ENCODE results near the gene ADAMTS17.

The ADAMTS17 gene

DNA sequence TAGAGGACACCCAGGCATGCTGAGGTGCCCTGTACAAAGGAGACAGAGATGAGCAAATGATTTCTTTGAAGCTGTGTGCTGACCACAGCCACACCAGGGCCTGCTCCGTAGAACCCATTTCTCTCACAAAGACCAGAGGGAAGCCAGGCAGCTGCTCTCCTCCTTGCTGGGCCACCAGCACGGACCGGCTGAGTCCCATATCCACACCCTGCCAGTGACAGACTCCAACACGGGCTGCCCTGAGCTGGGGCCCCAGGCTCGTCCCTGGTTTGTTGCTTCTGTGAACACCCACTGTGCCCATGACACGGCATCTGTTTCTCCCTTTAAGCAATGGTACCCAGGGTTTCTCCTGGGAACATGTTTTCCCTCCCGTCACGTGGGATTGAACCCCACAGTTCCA is 284.5 kb downstream of the ADAMTS17 start:
- TF ChIP-seq, protein P1, sequence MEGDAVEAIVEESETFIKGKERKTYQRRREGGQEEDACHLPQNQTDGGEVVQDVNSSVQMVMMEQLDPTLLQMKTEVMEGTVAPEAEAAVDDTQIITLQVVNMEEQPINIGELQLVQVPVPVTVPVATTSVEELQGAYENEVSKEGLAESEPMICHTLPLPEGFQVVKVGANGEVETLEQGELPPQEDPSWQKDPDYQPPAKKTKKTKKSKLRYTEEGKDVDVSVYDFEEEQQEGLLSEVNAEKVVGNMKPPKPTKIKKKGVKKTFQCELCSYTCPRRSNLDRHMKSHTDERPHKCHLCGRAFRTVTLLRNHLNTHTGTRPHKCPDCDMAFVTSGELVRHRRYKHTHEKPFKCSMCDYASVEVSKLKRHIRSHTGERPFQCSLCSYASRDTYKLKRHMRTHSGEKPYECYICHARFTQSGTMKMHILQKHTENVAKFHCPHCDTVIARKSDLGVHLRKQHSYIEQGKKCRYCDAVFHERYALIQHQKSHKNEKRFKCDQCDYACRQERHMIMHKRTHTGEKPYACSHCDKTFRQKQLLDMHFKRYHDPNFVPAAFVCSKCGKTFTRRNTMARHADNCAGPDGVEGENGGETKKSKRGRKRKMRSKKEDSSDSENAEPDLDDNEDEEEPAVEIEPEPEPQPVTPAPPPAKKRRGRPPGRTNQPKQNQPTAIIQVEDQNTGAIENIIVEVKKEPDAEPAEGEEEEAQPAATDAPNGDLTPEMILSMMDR (IDR thresholded peaks at IDR 0.05; ENCODE audit: extremely low read depth, missing control alignments), result no peak
- no peak for DNase-seq (ENCODE audit: low spot score)

DNA sequence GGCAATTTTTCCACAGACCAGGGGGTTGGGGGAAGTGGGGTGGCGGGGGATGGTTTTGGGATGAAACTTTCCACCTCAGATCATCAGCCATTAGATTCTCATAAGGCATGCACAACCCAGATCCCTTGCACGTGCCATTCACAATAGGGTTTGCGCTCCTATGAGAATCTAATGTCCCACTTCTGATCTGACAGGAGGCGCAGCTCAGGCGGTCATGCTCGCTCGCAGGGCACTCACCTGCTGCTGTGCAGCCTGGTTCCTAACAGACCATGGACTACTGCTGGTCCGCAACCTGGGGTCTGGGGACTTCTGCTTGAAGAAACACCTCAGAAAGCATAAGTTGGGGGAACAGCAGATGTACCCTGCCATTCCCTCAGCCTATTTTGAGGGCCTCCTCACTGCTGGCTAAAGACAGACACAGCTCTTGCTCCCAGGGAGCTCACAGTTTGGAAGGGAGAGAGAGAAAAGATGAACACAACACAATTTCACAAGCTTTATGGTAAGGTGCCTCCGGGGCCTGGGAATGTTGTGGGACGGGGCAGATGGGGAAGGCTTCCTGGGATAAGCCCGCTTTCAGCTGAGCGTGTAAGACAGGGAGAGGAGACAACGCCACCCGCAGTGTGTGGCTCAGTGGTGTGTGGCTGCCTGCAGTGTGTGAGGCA is 285.2 kb downstream of the ADAMTS17 start:
- DNase-seq (ENCODE audit: low spot score), result no peak

DNA sequence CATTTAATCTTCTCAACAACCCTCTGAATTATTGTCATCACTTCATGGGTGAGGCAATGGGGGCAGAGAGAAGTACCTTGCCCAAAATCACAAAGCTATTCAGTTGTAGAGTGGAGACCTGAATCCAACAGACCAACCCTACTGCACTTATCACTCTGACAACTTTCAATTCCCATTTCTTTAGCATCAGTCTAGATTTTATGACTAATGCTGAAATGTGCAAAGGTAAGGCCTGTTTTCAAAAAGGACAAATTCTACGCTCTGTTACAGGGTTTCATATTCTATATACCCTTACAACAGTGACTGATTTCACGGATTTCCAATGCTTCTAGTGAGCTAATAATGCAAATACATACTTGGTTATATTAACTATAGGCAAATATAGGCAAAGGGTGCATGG is 286.0 kb downstream of the ADAMTS17 start:
- DNase-seq (ENCODE audit: low spot score), result no peak
- TF ChIP-seq, protein P1 (IDR thresholded peaks at IDR 0.05; ENCODE audit: extremely low read depth, missing control alignments), result no peak

More for the DNA sequence above, 285.2 kb downstream of the ADAMTS17 start:
- TF ChIP-seq, protein P1 (IDR thresholded peaks at IDR 0.05; ENCODE audit: extremely low read depth, missing control alignments), result no peak

DNA sequence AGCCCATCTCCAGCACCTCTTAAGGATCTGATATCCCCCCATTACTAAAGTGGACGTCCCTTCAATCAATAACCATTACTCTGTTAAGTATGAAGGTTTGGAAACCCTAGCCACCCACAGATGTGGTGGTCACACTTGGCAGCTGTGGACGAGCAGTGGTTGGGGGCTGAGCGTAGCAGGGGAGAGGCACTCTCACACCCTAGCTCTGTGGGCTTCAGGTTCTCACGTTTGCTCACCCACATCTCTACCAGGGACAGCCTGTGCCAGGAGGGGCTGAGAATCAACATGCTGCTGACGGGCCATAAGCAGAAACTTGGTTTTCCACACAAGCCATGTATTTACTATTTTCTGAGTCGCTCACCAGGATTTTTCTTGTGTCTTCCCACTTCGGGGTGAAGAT is 287.2 kb downstream of the ADAMTS17 start:
- TF ChIP-seq, protein P1 (IDR thresholded peaks at IDR 0.05; ENCODE audit: extremely low read depth, missing control alignments), result no peak
- no peak for DNase-seq (ENCODE audit: low spot score)

DNA sequence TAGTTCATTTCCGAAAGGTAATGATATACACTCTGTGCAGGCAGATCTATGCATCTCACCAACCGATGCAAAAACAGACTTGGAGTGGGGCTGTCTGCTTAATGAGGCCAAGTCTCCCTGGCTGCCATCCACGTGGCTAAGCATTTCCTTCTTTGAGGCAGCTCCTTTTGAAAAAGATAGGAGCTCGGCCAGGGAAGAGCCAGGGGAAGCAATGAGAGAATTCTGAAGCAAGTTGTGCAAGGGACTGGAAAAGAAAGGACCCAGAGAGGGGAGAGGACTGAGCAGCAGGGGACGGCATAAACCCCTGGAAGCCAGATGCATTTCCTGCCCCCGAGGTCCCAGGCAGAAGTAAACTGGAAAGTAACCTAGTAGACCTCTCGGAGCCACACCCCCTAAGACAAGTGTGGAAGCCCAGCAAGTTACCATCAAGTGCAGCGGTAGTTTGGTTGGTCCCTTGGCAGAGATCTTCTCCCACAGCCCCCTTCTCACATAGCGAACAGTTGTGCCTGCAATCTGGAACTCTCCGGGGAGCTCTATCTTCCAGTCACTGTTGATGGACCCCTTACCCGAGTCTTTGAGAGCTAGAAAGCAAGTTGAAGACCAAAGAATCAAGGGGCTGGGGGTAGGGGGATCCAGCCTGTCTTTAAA is 288.2 kb downstream of the ADAMTS17 start:
- TF ChIP-seq, protein P1 (IDR thresholded peaks at IDR 0.05; ENCODE audit: extremely low read depth, missing control alignments), result no peak
- DNase-seq (ENCODE audit: low spot score), result no peak

DNA sequence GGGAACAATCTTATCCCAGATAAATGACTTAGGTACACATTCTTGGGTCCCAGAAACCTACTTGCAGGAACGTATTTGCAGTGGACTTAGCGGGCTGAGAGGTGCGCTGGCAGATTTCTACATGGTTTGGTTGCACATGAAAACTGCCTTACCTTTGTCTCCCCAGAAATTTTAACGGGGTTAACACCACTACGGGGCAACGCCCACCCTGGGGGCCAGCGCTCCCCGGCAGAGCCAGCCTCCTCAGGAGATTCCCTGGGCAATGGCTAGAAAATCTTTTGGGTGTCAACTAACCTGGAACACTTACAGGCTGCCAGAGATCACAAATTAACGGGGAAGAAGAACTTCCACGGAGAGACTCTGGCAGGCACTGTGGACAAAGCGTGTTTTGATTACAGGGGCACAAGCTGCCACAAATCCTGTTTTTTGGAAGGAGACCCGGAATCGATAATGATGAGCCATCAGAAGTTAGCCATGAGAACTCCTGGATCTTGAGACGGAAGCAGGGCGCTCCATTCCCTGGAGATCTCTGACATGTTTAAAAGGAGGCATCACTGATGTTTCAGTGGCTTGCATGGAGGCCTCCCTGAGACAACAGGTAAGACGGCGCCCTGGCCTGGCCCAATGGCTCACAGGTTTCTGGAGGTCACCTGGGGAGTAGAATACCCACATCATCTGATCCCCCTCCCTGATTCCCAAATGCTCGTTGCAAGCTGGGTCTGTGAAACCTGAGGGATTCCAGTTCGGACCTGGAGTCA is 288.9 kb downstream of the ADAMTS17 start:
- TF ChIP-seq, protein P1 (IDR thresholded peaks at IDR 0.05; ENCODE audit: extremely low read depth, missing control alignments), result no peak
- no peak for DNase-seq (ENCODE audit: low spot score)
